Esophagus muscularis mucosa (tissue), 4 donors: ENCODE data around the gene PRM1. TPM values are rescaled to one million over a fixed set of nuclear protein-coding genes. Genes with fewer than 3 reads are reported as not detected.

Experiments used
- DNase-seq: peaks from one replicate; pipeline ENCODE4 v3.0.0-alpha.2; 2017; ENCODE audit errors: extremely low spot score
- H3K27ac ChIP-seq, 4 donors: fragments of 200-600 bp; sonication (generic); replicated peaks in 1 of 4; 1 replicate in 3 of 4; 2 replicates in 1 of 4; pipeline ENCODE4 v1.5.1; 2016 to 2019; ENCODE audit warnings: mild to moderate bottlenecking in 1 of 4
- H3K27me3 ChIP-seq, 4 donors: fragments of 200-600 bp; sonication (generic); one replicate each; pipeline versions ENCODE4 v1.5.1 to v1.6.0; 2016 to 2019
- H3K36me3 ChIP-seq, 4 donors: fragments of 200-600 bp; sonication (generic); one replicate each; pipeline ENCODE4 v1.5.1; 2016 to 2019
- H3K4me1 ChIP-seq, 4 donors: fragments of 200-600 bp; sonication (generic); one replicate each; pipeline ENCODE4 v1.5.1; 2016 to 2019
- H3K4me3 ChIP-seq, 4 donors: fragments of 200-600 bp; sonication (generic); 1 replicate in 2 of 4; 2 replicates in 2 of 4; pipeline ENCODE4 v1.5.1; 2016 to 2019; ENCODE audit warnings: mild to moderate bottlenecking in 4 of 4, moderate library complexity in 1 of 4
- H3K9me3 ChIP-seq, 4 donors: fragments of 200-600 bp; sonication (generic); 1 replicate in 3 of 4; 2 replicates in 1 of 4; pipeline ENCODE4 v1.5.1; 2016 to 2019
- CTCF ChIP-seq, 3 experiments: fragments of 200-600 bp in 2 of 3; fragments of 450-650 bp in 1 of 3; sonication (generic) in 2 of 3; IDR thresholded peaks; one replicate each; pipeline ENCODE4 v1.5.1; 2017 to 2019; ENCODE audit warnings: antibody characterized with exemption in 3 of 3, mild to moderate bottlenecking in 2 of 3, moderate library complexity in 1 of 3
- EP300 ChIP-seq: sonication (generic); formaldehyde crosslinking; IDR thresholded peaks from one replicate; pipeline ENCODE4 v1.6.1; 2017; ENCODE audit warnings: antibody characterized with exemption
- POLR2A ChIP-seq: fragments of 450-650 bp; IDR thresholded peaks from one replicate; pipeline ENCODE4 v1.6.1; 2017; ENCODE audit warnings: antibody characterized with exemption, moderate library complexity, mild to moderate bottlenecking, low read depth
- POLR2AphosphoS5 ChIP-seq, 2 donors: sonication (generic); formaldehyde crosslinking; IDR thresholded peaks; one replicate each; pipeline ENCODE4 v1.6.1; 2017; ENCODE audit warnings: antibody characterized with exemption in 2 of 2
- WGBS: methylation state at CpG from one replicate; pipeline ENCODE4 v1.1.5; 2018; 5-methylcytosine and 5-hydroxymethylcytosine counted together
- intact Hi-C: fragments of 100-400 bp; cut with DNase I; formaldehyde crosslinking; loops from one replicate; pipeline ENCODE4 v1.15.1; 2023
- total RNA-seq, 4 donors: library from RNA; depleted of rRNA; stranded (reverse); fragments of >200 nt; gene quantifications; one replicate each; pipeline versions ENCODE4 v1.1.0 to v1.2.1, GENCODE V29; 2016

The PRM1 gene
- total RNA-seq, 4 donors from 2014 or later = not detected

GRCh38 chr16:11309895-11310633, 28.9 kb upstream of the PRM1 start:
- Histone ChIP-seq H3K36me3 (no peaks in the 10 kb centered on the region), H3K9me3 (no peaks in the 10 kb centered on the region), H3K4me1 (peaks cover 0 to 9% (median 3%) of the 10 kb centered on the region in 4 donors), H3K27ac (no peak overlapping the region), H3K27me3 (no peaks in the 10 kb centered on the region), H3K4me3 (no peak overlapping the region)
- TF ChIP-seq POLR2AphosphoS5 (IDR thresholded peaks at IDR 0.05) (no peak), CTCF (IDR thresholded peaks at IDR 0.05) (no peak), POLR2A (no peak), EP300 (no peak)
- no peak for DNase-seq
- intact Hi-C loops = no loop called here
- WGBS = 72% methylated on average over 9 of the region's 9 CpGs

DNA sequence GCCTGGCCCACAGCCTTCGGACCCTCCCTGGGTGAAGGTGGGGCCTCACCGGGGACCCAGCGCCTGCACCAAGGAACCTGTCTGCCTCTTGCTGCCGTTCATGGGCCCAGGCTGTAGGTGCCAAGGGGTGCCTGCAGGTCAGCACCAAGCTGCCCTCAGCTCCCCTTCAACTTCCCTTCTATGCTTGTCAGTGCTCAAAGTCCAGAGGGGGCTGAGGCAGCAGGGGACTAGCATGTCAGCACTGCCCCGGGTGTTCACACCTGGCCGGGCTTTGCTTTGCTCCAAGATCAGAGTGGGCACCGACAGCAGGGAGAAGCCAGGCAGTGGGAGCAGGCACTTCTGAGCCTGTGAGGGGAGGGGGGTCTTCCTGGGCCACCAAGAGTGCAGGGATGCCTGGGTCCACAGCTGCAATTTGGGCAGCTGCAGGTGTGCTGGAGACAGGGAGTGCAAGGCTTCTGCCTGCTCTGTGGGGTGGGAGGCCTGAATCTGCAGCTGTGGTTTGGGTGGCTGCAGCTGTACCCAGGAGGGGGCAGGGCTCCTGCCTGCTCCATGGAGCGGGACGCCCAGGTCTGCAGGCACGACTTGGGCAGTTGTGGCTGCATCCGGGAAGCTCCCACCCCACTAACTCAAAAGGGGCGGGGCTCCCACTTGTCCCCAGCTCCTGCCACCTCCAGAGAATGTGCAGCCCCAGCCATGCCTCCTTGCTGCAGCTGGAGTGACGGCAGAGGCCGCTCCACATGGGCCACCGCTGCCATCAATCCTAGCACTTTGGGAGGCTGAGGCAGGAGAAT, 27.6 kb upstream of the PRM1 start:
- Histone ChIP-seq H3K27me3 (no peaks in the 10 kb centered on the region), H3K9me3 (no peaks in the 10 kb centered on the region), H3K4me1 (peaks cover 0 to 9% (median 3%) of the 10 kb centered on the region in 4 donors), H3K27ac (no peak overlapping the region), H3K4me3 (no peak overlapping the region), H3K36me3 (no peaks in the 10 kb centered on the region)
- intact Hi-C loops = no loop called here
- DNase-seq = no peak
- TF ChIP-seq POLR2A (no peak), POLR2AphosphoS5 (IDR thresholded peaks at IDR 0.05) (no peak), CTCF (IDR thresholded peaks at IDR 0.05) (no peak), EP300 (no peak)
- WGBS = 66% methylated on average over 6 of the region's 15 CpGs

DNA sequence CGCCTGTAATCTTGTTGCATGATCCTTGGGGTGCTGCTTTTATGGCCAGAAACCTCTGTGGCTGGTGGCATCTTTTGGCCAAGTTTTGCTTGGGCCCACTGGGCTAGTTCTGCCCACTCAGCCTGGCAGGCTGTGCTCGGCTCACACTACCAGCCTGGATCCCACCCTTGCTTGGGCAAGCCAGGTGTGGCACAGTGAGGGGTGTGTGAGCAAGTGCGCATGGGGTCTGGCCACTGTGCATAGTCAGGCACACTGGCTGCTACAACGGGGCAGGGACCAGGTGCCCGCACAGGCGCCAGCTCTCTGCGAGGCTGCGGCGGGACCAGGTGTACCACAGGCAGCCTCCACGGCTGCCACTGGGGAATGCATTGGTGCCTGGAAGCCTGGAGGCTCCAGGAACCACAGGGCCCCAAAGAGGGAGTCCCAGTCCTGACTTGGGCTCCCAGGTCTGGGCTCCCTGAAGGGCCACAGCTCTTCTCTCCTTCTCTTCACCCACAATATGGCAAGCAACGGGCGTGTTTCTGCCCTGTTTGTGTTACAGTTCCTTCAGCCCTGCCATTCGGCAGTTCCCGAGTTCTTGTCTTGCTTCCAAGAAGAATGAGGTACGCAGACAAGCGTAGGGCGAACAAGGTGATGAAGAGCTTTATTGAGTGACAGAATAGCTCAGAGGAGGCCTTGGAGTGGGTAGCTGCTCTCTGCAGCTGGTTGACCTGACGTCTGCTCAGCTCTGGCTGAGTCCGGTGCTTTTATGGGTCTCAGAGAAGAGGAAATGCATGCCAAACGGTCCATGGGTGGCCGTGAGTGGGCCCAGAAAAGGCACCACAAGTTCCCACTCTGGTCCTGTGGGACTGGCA, 26.7 kb upstream of the PRM1 start:
- Histone ChIP-seq H3K36me3 (no peaks in the 10 kb centered on the region), H3K4me3 (no peak overlapping the region), H3K4me1 (peaks cover 0 to 9% (median 3%) of the 10 kb centered on the region in 4 donors), H3K9me3 (no peaks in the 10 kb centered on the region), H3K27me3 (no peaks in the 10 kb centered on the region), H3K27ac (no peak overlapping the region)
- intact Hi-C loops = no loop called here
- TF ChIP-seq POLR2AphosphoS5 (IDR thresholded peaks at IDR 0.05) (no peak), EP300 (no peak), POLR2A (no peak), CTCF (IDR thresholded peaks at IDR 0.05) (no peak)
- no peak for DNase-seq
- 95% methylated on average over 12 of the region's 21 CpGs for WGBS

DNA sequence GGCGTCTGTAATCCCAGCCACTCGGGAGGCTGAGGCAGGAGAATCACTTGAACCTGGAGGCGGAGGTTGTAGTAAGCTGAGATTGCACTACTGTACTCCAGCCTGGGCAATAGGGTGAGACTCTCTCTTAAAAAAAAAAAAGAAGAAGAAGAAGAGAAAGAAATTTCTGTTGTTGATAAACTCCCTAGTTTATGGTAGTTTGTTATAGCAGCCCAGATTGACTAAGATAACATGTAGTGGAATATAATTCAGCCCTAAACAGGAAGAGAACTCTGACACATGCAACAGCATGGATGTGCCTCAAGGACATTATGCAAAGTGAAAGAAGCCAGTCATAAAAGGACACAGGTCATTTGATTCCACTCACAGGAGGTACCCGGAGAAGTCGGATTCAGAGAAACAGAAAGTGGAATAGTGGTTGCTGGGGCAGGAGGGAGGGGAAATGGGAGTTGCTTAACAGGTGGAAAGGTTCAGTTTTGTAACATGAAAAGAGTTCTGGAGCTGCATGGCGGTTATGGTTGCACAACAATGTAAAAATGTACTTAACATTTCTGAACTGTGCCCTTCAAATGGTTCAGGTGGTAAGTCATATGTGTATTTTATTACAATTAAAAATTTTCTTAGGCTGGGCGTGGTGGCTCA, 26.0 kb upstream of the PRM1 start:
- WGBS = 82% methylated on average over 7 of the region's 7 CpGs
- intact Hi-C loops = no loop called here
- no peak for TF ChIP-seq POLR2AphosphoS5 (IDR thresholded peaks at IDR 0.05)
- TF ChIP-seq POLR2A = no peak
- TF ChIP-seq EP300 = no peak
- TF ChIP-seq CTCF (IDR thresholded peaks at IDR 0.05) = no peak

More for the DNA sequence above, 26.0 kb upstream of the PRM1 start:
- Histone ChIP-seq H3K27me3 (no peaks in the 10 kb centered on the region), H3K4me3 (no peak overlapping the region), H3K27ac (no peak overlapping the region), H3K4me1 (peaks cover 0 to 2% (median 0%) of the 10 kb centered on the region in 4 donors), H3K36me3 (no peaks in the 10 kb centered on the region), H3K9me3 (no peaks in the 10 kb centered on the region)
- no peak for DNase-seq
